ENCODE measurements around the gene LACC1. TPM values are rescaled to one million over a fixed set of nuclear protein-coding genes. Genes with fewer than 3 reads are reported as not detected.

LACC1 gene
- total RNA-seq, 1 experiment from 2014 or later: 3.7 TPM

DNA sequence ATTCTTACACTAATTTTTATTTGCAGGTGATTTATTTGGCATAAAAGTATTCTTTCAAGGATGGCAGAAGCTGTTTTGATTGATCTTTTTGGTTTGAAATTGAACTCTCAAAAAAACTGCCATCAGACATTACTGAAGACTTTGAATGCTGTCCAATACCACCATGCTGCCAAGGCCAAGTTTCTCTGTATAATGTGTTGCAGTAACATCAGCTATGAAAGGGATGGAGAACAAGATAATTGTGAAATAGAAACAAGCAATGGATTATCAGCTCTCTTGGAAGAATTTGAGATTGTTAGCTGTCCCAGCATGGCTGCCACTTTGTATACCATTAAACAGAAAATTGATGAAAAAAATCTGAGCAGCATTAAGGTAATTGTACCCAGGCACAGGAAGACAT lies 1.2 kb downstream of the LACC1 start:
- Histone ChIP-seq H3T11ph (ENCODE audit: low read length) (no peak overlapping the region), H4K5ac (ENCODE audit: insufficient read length, low read depth, low read length) (no peak overlapping the region), H4K20me1 (ENCODE audit: control insufficient read depth, insufficient read depth, insufficient read length) (no peaks in the 10 kb centered on the region), H2AK5ac (ENCODE audit: insufficient read length, low read length) (no peak overlapping the region), H2BK12ac (ENCODE audit: insufficient read length, low read depth, low read length) (no peak overlapping the region), H3K18ac (ENCODE audit: insufficient read length, low read depth, low read length) (no peak overlapping the region), H2BK20ac (ENCODE audit: low read depth, low read length, poor library complexity, severe bottlenecking) (no peak overlapping the region), H3K79me2 (ENCODE audit: insufficient read depth, low read length) (no peaks in the 10 kb centered on the region), H2AFZ (ENCODE audit: low read length) (no peak overlapping the region), H4K91ac (ENCODE audit: insufficient read length, low read depth, low read length) (no peak overlapping the region), H2BK5ac (ENCODE audit: insufficient read length, low read length) (no peak overlapping the region), H3K23me2 (ENCODE audit: insufficient read length, low read depth, low read length, poor library complexity, severe bottlenecking) (peaks cover 14% of the 10 kb centered on the region), H3K9me3 (ENCODE audit: control insufficient read depth, low read depth, low read length) (no peaks in the 10 kb centered on the region), H3K79me1 (ENCODE audit: insufficient read depth, low read depth, low read length, poor library complexity, severe bottlenecking) (no peaks in the 10 kb centered on the region), H3K4ac (ENCODE audit: low read depth, low read length) (no peak overlapping the region), H3K56ac (ENCODE audit: insufficient read length, low read depth, low read length) (no peak overlapping the region), H3K27ac (ENCODE audit: insufficient read length, low read depth, low read length) (no peak overlapping the region), H3K4me2 (ENCODE audit: insufficient read depth, insufficient read length, low read length) (no peak overlapping the region), H3K23ac (ENCODE audit: insufficient read length, low read depth, low read length) (no peak overlapping the region), H4K8ac (replicated peaks; ENCODE audit: insufficient read length, low read depth, low read length) (no peak overlapping the region), H3K14ac (ENCODE audit: insufficient read depth, low read length) (no peak overlapping the region), H3K27me3 (ENCODE audit: insufficient read depth, low read length) (peaks cover 3% of the 10 kb centered on the region; the same call in 1 of the 2 replicates), H3K4me1 (ENCODE audit: insufficient read depth, low read length) (peaks cover 4% of the 10 kb centered on the region), H2BK120ac (ENCODE audit: low read depth, low read length, poor library complexity, severe bottlenecking) (no peak overlapping the region), H2BK15ac (ENCODE audit: low read depth, low read length) (no peak overlapping the region), H3K9ac (ENCODE audit: extremely low read depth, insufficient read length, low read length) (no peak overlapping the region)
- Mint-ChIP-seq H3K9me3 (peaks cover 0 to 3% of the 10 kb centered on the region in 2 experiments; a peak in 1 of 5 replicates), H3K4me3 (no peak overlapping the region), H3K27ac (no peak overlapping the region), H3K27me3 (ENCODE audit: low read depth) (peaks cover 14% of the 10 kb centered on the region), H3K4me1 (peaks cover 30 to 36% of the 10 kb centered on the region in 2 experiments), H3K36me3 (ENCODE audit: insufficient read depth in 1 of 3, low read depth in 3 of 3) (peaks cover 0 to 12% (median 0%) of the 10 kb centered on the region in 3 experiments; a peak in 2 of 7 replicates)
- TF ChIP-seq, protein P1, sequence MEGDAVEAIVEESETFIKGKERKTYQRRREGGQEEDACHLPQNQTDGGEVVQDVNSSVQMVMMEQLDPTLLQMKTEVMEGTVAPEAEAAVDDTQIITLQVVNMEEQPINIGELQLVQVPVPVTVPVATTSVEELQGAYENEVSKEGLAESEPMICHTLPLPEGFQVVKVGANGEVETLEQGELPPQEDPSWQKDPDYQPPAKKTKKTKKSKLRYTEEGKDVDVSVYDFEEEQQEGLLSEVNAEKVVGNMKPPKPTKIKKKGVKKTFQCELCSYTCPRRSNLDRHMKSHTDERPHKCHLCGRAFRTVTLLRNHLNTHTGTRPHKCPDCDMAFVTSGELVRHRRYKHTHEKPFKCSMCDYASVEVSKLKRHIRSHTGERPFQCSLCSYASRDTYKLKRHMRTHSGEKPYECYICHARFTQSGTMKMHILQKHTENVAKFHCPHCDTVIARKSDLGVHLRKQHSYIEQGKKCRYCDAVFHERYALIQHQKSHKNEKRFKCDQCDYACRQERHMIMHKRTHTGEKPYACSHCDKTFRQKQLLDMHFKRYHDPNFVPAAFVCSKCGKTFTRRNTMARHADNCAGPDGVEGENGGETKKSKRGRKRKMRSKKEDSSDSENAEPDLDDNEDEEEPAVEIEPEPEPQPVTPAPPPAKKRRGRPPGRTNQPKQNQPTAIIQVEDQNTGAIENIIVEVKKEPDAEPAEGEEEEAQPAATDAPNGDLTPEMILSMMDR (conservative IDR thresholded peaks at IDR 0.05): no peak
- no peak for DNase-seq

Measured in H9 (cell line).